PFSK-1 (cell line): ENCODE results near the gene AUTS2.

Experiments
- FOXP2 ChIP-seq: optimal IDR thresholded peaks from 2 replicates; pipeline ENCODE3; 2011; ENCODE audit warnings: borderline replicate concordance, control low read depth, inconsistent platforms; ENCODE audit not compliant: insufficient read depth; ENCODE audit errors: extremely low read length, extremely low read depth
- POLR2AphosphoS5 ChIP-seq: IDR thresholded peaks from 2 replicates; pipeline ENCODE4 v1.6.1; 2012; ENCODE audit warnings: low read depth, mild to moderate bottlenecking, control low read depth, low read length, moderate library complexity
- REST ChIP-seq, 2 experiments: IDR thresholded peaks; 2 replicates each; pipeline versions ENCODE4 v1.6.1 to v1.8.0; 2011 to 2012; ENCODE audit warnings: low read depth in 2 of 2, low read length in 2 of 2, control low read depth in 1 of 2, inconsistent platforms in 1 of 2, mild to moderate bottlenecking in 1 of 2, moderate library complexity in 1 of 2; ENCODE audit not compliant: insufficient read depth in 1 of 2
- SIN3A ChIP-seq: IDR thresholded peaks from 2 replicates; pipeline ENCODE4 v1.6.1; 2012; ENCODE audit warnings: mild to moderate bottlenecking, low read length, moderate library complexity, borderline replicate concordance; ENCODE audit not compliant: insufficient read depth
- TAF1 ChIP-seq: IDR thresholded peaks from 2 replicates; pipeline ENCODE4 v1.6.1; 2012; ENCODE audit warnings: low read length, control low read depth, borderline replicate concordance; ENCODE audit not compliant: insufficient read depth

- TF ChIP-seq POLR2AphosphoS5 (no peak), REST (IDR thresholded peaks at IDR 0.05; ENCODE audit: insufficient read depth in 1 of 2, low read depth in 2 of 2, low read length in 2 of 2) (no peak), TAF1 (no peak), SIN3A (no peak), FOXP2 (no peak)
These were observed 667.9 kb downstream of the AUTS2 start for GRCh38 chr7:70266186-70266585.
